GM18870 (cell line): ENCODE measurements around the gene UST.
A peak's percentile ranks its signal among the peaks of the same experiment; 100 is the strongest.
"Not testable (repeated sequence)": the region's sequence is repeated elsewhere in the genome, so short reads cannot be mapped to it uniquely, and the experiment has no call there.

Experiments used
- ATAC-seq: cut with Tn5 transposase; IDR thresholded peaks from one replicate; pipeline ENCODE4 v1.9.1; 2021; ENCODE audit warnings: moderate library complexity; ENCODE audit not compliant: unreplicated experiment

The UST gene

GRCh38 chr6:149025061-149025460, 278.2 kb downstream of the UST start:
- ATAC-seq: no peak

DNA sequence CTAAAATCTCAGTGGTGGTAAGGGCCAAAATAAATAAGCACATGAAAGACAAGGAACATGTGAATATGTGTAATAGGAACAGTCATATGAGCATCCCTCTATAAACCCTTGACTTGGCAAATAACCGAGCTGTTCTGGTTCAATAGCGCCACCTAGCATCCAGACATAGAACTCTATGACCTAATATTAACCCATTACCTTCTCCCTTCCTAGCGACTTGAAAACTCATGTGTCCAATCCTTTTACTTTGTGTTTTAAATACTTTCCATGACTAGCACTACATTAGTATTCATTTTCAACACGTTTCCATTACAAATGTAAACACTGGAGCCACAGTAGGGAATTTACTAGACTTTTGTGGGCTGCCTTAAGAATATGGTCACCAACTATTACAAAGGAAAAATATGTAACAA, 279.7 kb downstream of the UST start:
- ATAC-seq: no peak

- ATAC-seq: no peak
These were observed 280.7 kb downstream of the UST start for GRCh38 chr6:149027484-149027883.

- no peak for ATAC-seq
These were observed 282.1 kb downstream of the UST start for GRCh38 chr6:149028767-149029405.

DNA sequence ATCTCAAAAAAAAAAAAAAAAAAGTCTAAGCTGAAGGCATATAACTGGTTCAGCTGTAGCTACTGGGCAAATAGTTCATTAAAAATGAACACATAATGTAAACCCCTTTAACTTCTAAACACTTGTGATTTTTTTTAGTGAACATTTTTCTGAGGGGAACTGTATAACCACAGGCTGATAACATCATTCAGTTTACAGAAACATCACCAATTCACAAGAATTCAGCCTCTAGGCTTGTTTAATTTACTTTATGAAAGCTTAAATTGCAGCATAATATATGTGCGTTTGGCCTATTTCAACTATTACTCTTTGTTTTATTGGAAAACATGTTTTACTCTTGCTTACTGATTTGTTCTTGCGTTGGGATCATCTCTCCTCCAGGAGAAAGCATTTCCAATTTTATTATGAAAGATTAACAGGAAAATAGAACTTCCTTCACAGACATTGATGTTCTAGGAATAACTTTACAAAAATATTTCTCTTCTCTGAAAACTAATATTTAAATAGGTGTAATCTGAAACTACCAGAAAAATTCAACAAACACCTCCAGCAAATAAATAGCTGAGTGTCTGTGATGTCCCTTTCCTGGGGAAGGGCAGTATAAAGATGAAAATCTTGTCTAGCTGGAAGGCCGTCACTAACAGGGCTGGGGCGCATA, 284.5 kb downstream of the UST start:
- no peak for ATAC-seq

DNA sequence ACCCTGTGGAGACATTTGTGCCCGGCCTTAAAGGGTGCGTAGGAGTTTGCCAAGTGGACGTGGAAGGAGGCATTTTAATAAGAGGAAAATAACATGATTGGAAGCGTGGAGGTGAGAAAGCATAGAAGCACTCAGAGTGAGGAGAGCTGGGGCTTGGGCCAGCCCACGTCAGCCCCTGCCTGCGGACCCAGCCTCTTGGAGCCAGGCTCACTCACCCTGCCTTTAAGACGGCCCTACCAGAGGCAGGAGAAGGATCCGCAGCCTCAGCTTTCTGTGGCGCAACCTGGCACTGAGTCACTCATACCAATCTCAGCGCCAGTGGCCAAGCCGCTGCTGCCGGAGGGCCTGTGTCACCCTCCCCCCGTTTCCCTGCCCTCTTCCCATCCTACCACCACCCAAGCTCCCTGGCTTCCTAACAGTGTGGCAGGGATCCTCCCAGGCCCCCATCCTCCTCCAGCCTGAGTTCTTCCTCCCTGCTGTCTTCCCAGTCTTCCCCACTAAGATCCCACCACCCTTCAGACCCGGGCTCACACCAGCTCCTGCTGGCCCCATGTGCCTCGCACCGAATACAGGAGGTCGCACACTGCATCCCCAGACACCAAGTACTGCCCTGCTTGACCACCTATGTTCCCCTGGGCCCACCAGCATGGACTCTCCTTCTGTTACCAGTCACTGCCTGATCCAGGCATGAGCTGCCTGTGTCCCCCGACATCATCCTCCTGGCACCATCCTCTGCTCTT, 285.2 kb downstream of the UST start:
- no peak for ATAC-seq

DNA sequence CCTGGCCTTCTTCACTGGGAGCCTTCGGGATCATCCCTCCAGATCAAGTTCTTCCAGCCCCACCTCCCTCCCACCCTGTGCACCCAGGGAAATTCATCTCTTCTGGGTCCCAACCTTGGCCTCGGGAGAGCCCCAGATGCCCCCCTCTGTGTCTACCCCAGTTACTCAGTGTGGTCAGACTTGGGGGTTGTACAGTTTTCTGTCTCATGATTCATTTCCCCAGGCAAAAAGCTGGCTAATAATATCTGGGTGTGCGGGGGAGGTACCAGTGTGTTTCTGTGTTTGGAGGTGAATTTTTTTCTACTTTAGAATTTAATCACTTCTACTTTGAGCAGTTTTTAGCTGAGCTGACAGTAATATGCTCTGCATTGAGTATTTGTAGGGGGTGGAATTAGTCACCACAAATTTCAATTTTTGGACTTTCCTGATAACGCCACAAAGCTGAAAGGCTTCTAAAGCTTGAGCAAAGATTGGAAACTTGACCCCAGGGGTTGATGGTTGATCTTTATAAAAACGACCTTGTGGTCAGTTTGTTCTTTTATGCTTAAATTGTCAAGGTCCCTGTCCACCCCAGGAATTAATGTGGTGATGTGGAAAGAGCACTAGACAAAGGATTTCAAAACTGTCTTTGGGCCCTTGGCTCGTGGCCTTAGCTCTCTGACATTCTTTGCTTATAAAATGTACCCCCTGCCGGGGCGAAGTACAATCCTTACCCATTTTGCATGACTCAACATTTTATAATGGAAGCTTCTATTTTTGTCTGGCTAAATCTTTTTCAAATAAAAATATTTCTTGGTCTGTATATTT, 286.0 kb downstream of the UST start:
- ATAC-seq: peak; percentile 86

DNA sequence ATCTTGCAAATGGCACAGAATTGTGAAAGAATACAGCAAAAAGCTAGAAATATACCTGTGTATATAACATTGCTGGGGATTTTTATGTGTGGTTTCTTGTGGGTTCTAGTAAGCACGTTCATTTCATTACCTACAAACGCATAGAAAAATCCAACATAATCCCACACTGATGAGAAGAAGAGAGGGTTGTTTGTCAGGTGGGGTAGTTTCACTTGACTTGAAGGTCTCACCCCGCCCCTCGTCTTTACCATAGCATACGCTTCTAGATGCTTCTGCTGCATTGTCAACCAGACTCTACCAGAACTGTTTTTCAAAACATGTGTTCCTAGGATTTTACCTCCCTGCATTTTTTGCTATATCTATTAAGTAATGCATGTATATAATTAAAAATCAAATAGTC, 286.6 kb downstream of the UST start:
- ATAC-seq: no peak

DNA sequence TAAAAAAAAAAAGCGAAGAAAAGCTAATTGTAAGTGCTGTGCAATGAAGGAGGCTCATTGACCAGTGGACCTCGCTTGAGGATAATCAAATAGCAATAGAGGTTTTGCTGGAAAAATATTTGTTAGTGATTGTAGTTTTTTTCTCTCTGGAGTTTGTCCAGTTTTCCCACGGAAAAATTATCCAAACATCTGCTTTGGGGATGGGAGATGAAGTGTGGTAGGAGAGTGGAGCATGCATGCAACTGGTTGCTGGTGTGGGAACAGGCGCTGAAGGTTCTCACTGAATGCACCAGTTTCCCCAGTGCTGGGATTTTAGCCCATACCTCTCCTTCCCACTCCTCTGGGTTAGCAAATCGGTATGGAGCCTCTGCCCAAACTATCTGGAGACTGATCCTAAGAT, 288.9 kb downstream of the UST start:
- no peak for ATAC-seq

GRCh38 chr6:149037051-149037671, 290.3 kb downstream of the UST start:
- ATAC-seq: no peak

- ATAC-seq: not testable (repeated sequence)
These were observed 292.2 kb downstream of the UST start for GRCh38 chr6:149039025-149039424.

GRCh38 chr6:149041953-149042352, 295.1 kb downstream of the UST start:
- ATAC-seq: no peak

GRCh38 chr6:149043476-149044130, 296.8 kb downstream of the UST start:
- no peak for ATAC-seq

GRCh38 chr6:149044528-149044927, 297.7 kb downstream of the UST start:
- no peak for ATAC-seq

- ATAC-seq: peak; percentile 60
These were observed 298.6 kb downstream of the UST start for GRCh38 chr6:149045404-149045803.

GRCh38 chr6:149046164-149046821, 299.5 kb downstream of the UST start:
- ATAC-seq: no peak

GRCh38 chr6:149046822-149047246, 300.0 kb downstream of the UST start:
- peak; percentile 66 for ATAC-seq

DNA sequence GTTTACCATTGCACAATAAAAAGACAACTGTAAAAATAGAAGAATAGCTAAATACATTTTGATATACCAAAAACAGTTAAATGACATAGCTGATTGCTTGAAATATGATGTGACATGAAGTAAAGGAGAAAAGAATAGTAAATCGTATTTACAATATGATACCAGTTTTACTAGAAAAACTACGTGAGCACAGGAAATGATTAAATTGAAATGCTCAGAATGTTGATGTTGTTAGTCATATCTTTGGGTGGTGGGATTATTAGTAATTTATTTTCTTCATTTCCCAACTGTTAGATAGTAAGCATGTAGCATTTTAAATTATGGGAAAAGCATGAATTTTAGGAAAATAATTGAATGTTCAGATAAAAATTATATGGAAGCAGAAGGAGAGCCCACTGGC, 302.4 kb downstream of the UST start:
- ATAC-seq: no peak

DNA sequence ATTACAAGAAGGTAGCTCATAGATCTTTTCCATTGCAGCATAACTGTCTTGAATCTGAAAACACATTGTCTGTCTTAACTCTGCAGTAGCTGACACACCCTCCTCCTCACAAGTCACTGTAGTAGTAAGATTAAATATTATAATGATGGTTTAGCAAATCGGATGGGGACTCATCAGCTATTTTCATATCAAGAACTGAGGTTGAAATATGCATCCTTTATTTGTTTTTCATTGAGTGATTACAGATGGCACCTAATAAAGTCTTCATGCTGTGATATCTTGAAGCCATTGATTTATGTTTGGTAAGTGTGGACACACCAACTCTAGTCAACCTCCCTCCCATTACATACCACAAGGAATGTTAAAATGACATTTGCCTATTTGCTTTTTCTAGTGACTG, 303.3 kb downstream of the UST start:
- ATAC-seq: no peak
